Ovary (tissue), 9 donors: ENCODE results near the gene SPRED1. TPM values are rescaled to one million over a fixed set of nuclear protein-coding genes. Genes with fewer than 3 reads are reported as not detected.

Source experiments
- DNase-seq, 5 donors: peaks; one replicate each; pipeline ENCODE4 v3.0.0-alpha.2; 2019 to 2020
- H3K27ac ChIP-seq, 2 donors: fragments of 200-600 bp; one replicate each; pipeline versions ENCODE4 v1.5.1 to v1.8.0; 2019 to 2022
- H3K27me3 ChIP-seq: fragments of 200-600 bp; one replicate; pipeline ENCODE4 v1.8.0; 2022
- H3K36me3 ChIP-seq: fragments of 200-600 bp; sonication (generic); one replicate; pipeline ENCODE4 v1.5.1; 2019
- H3K4me1 ChIP-seq: one replicate; pipeline ENCODE4 v1.8.1; 2013; ENCODE audit warnings: mild to moderate bottlenecking, moderate library complexity; ENCODE audit not compliant: insufficient read depth
- H3K4me3 ChIP-seq: fragments of 200-600 bp; sonication (generic); one replicate; pipeline ENCODE4 v1.5.1; 2017
- H3K9me3 ChIP-seq, 2 donors: fragments of 200-600 bp in 1 of 2; sonication (generic) in 1 of 2; one replicate each; pipeline versions ENCODE4 v1.5.1 to v1.8.1; 2013 to 2019; ENCODE audit warnings: mild to moderate bottlenecking in 1 of 2, moderate library complexity in 1 of 2
- CTCF ChIP-seq, 3 donors: fragments of 450-650 bp in 2 of 3; fragments of 200-600 bp in 1 of 3; IDR thresholded peaks; one replicate each; pipeline versions ENCODE4 v1.5.1 to v1.8.0; 2016 to 2022; ENCODE audit warnings: antibody characterized with exemption in 3 of 3, mild to moderate bottlenecking in 1 of 3
- EP300 ChIP-seq: sonication (generic); formaldehyde crosslinking; IDR thresholded peaks from one replicate; pipeline ENCODE4 v1.6.1; 2017; ENCODE audit warnings: antibody characterized with exemption
- POLR2A ChIP-seq: fragments of 450-650 bp; IDR thresholded peaks from one replicate; pipeline ENCODE4 v1.6.1; 2017; ENCODE audit warnings: antibody characterized with exemption, mild to moderate bottlenecking, moderate library complexity
- WGBS, 3 donors: extraction: QIAGEN DNeasy Blood & Tissue Kit in 1 of 3; methylation state at CpG; one replicate each; pipeline versions ENCODE4 v1.1.5 to v1.1.7; 2013 to 2017; 5-methylcytosine and 5-hydroxymethylcytosine counted together
- intact Hi-C, 4 donors: fragments of 100-400 bp; cut with DNase I; formaldehyde crosslinking; loops; one replicate each; pipeline versions ENCODE4 v1.11.0 to v1.15.1; 2022 to 2023
- polyA plus RNA-seq, 2 donors: library from polyadenylated mRNA; stranded (reverse); fragments of 200-250 nt in 1 of 2; fragments of 350-450 nt in 1 of 2; fragmentation: Illumina TruSeq in 1 of 2; extraction: RNeasy Lipid Tissue Mini Kit (QIAGEN cat#74804) in 1 of 2; gene quantifications; one replicate each; pipeline ENCODE4 v1.2.3, GENCODE V29; 2013 to 2014
- total RNA-seq, 7 donors: library from RNA; depleted of rRNA in 2 of 7; stranded (reverse); fragments of >200 nt in 2 of 7; fragmentation: NEBNext Ultra II Directional in 3 of 7; extraction: Animal tissue kit (Norgen Biotek cat#: 25700) in 3 of 7; gene quantifications; one replicate each; pipeline versions ENCODE4 v1.1.0 to v1.2.4, GENCODE V29; 2016 to 2023
- donor health status: DM: no; HTN: no; CAD: no; lungs with moderate emphysema.
- donor health status: DM: no; HTN: no; CAD: no.
- donor health status: Bipolar disorder and iron deficiency.
- donor health status: DM: yes; HTN: yes; CAD: no.
- donor health status: DM: no; HTN: no; CAD: no.
- donor health status: DM: yes; HTN: yes; CAD: no.

SPRED1 gene
- total and polyA plus RNA-seq, 9 donors = 8.5 to 30.5 (median 20.4) TPM

GRCh38 chr15:38254051-38254883, 1.6 kb downstream of the SPRED1 start:
- WGBS, 3 donors = 0 to 1% (median 0%) methylated on average over 15 of the region's 15 CpGs
- DNase-seq = peak in 3 of 5 donors; percentile 22 to 47 (median 38)

GRCh38 chr15:38255690-38256089, 3.1 kb downstream of the SPRED1 start:
- no peaks in the 10 kb centered on the region for H3K36me3 ChIP-seq
- WGBS, 3 donors = 19 to 29% (median 24%) methylated on average over 2 of the region's 2 CpGs
- no peak overlapping the region for H3K4me3 ChIP-seq
- peaks cover 2% of the 10 kb centered on the region for H3K4me1 ChIP-seq
- TF ChIP-seq POLR2A (no peak), CTCF (IDR thresholded peaks at IDR 0.05) (no peak), EP300 (no peak)
- no peaks in the 10 kb centered on the region for H3K27me3 ChIP-seq
- DNase-seq = no peak
- H3K9me3 ChIP-seq = no peaks in the 10 kb centered on the region
- intact Hi-C loops = loop anchor here in 1 of 4 donors (10.0 kb wide), 1 partner anchor 191 kb away; no protein-coding TSS in a partner anchor
- no peak overlapping the region for H3K27ac ChIP-seq

More at GRCh38 chr15:38254051-38254883, 1.6 kb downstream of the SPRED1 start:
- Histone ChIP-seq H3K27me3 (no peaks in the 10 kb centered on the region), H3K9me3 (no peaks in the 10 kb centered on the region), H3K4me1 (peaks cover 2% of the 10 kb centered on the region), H3K36me3 (no peaks in the 10 kb centered on the region), H3K27ac (no peak overlapping the region), H3K4me3 (peak overlapping the region; percentile 97)
- intact Hi-C loops = loop anchor here in 2 of 4 donors (5.0 to 10.0 kb wide), 2 partner anchors 189 to 1152 kb away; partner anchors contain the start of gene MEIS2 (in 1 of the 2)
- TF ChIP-seq POLR2A (no peak), EP300 (no peak), CTCF (IDR thresholded peaks at IDR 0.05) (no peak)

GRCh38 chr15:38257676-38258075, 5.0 kb downstream of the SPRED1 start:
- no peak for TF ChIP-seq CTCF (IDR thresholded peaks at IDR 0.05)
- TF ChIP-seq EP300 = no peak
- no peak for TF ChIP-seq POLR2A
- H3K9me3 ChIP-seq = no peaks in the 10 kb centered on the region
- intact Hi-C loops = loop anchor here in 1 of 4 donors (10.0 kb wide), 1 partner anchor 193 kb away; no protein-coding TSS in a partner anchor
- H3K4me3 ChIP-seq = no peak overlapping the region
- WGBS, 3 donors = 14 to 22% (median 17%) methylated on average over 2 of the region's 2 CpGs
- H3K27ac ChIP-seq = no peak overlapping the region
- H3K4me1 ChIP-seq = peaks cover 2% of the 10 kb centered on the region
- no peaks in the 10 kb centered on the region for H3K36me3 ChIP-seq
- H3K27me3 ChIP-seq = no peaks in the 10 kb centered on the region
- DNase-seq = no peak

- Histone ChIP-seq H3K9me3 (no peaks in the 10 kb centered on the region), H3K27me3 (no peaks in the 10 kb centered on the region), H3K4me3 (no peak overlapping the region), H3K4me1 (peaks cover 2% of the 10 kb centered on the region), H3K27ac (no peak overlapping the region), H3K36me3 (no peaks in the 10 kb centered on the region)
- no peak for TF ChIP-seq CTCF (IDR thresholded peaks at IDR 0.05)
- TF ChIP-seq EP300 = no peak
- TF ChIP-seq POLR2A = no peak
- intact Hi-C loops = loop anchor here in 1 of 4 donors (10.0 kb wide), 1 partner anchor 194 kb away; no protein-coding TSS in a partner anchor
- DNase-seq = no peak
- WGBS, 3 donors = 91 to 97% (median 93%) methylated on average over 2 of the region's 2 CpGs
These were observed 6.5 kb downstream of the SPRED1 start for GRCh38 chr15:38259134-38259533.
